ENCODE data around the gene TAX1BP3. TPM values are rescaled to one million over a fixed set of nuclear protein-coding genes. Genes with fewer than 3 reads are reported as not detected.

Gene TAX1BP3
- total RNA-seq, 2 experiments from 2014 or later = 19.5 to 27.9 TPM

DNA sequence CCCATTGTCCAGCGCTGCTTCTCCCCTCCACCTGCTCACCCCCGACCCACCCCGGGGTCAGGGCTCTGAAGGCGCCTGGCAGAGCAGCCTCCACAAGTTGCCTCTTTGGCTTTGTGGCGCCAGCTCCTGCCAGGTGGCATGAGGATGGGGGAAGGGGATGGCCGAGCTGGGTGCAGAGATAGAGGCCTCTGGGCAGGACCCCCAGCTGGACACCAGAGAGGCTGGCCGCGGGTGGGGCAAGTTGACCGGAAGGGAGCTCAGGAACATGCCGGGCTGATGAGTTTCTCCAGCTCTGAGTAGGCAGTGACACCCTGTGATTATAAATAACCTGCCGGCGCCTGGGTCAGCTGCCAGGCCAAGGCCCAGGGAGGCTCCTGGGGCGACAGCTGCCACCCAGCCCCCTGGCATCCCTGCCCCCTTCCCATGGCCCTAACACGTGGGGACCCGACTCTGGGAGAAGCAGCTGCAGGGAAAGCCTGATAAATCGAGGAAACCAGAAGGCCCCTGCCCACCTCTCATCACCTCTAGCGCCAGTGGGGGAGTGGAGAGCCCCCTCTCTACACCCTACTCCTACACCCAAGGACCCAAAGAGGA is 26.8 kb upstream of the TAX1BP3 start:
- Mint-ChIP-seq H3K9me3 (ENCODE audit: low read depth) (no peaks in the 10 kb centered on the region), H3K36me3 (peaks cover 15% of the 10 kb centered on the region), H3K27me3 (no peaks in the 10 kb centered on the region), H3K27ac (peak overlapping the region; percentile 28), H3K4me3 (peak overlapping the region; percentile 85), H3K4me1 (peaks cover 30% of the 10 kb centered on the region)
- ATAC-seq (peak; percentile 18), DNase-seq (no peak)
- CTCF ChIA-PET = interaction anchor here (0.7 to 6.5 kb wide), 10 partner anchors 9 to 150 kb away, joined by 3 to 34 read pairs (median 4); no protein-coding TSS in a partner anchor

DNA sequence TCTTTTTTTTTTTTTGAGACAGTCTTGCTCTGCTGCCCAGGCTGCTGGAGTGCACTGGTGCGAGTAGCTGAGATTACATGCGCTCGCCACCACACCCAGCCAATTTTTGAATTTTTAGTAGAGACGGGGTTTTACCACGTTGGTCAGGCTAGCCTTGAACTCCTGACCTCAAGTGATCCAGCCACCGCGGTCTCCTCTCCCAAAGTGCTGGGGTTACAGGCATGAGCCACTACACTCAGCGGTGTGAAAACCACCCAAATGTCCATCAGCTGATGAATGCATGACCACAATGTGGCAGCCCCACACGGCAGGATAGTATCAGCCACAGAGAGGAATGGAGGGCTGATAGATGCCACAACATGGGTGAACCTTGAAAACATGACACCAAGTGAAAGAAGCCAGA is 25.5 kb upstream of the TAX1BP3 start:
- Mint-ChIP-seq H3K27ac (peak overlapping the region; percentile 73), H3K36me3 (peaks cover 19% of the 10 kb centered on the region), H3K4me1 (peaks cover 30% of the 10 kb centered on the region), H3K9me3 (ENCODE audit: low read depth) (no peaks in the 10 kb centered on the region), H3K27me3 (no peaks in the 10 kb centered on the region), H3K4me3 (peak overlapping the region; percentile 85)
- ATAC-seq = peak; percentile 18
- CTCF ChIA-PET = interaction anchor here (0.8 to 6.5 kb wide), 8 partner anchors 9 to 134 kb away, joined by 3 to 34 read pairs (median 7); partner anchors contain the start of gene HASPIN
- DNase-seq = peak; percentile 86

DNA sequence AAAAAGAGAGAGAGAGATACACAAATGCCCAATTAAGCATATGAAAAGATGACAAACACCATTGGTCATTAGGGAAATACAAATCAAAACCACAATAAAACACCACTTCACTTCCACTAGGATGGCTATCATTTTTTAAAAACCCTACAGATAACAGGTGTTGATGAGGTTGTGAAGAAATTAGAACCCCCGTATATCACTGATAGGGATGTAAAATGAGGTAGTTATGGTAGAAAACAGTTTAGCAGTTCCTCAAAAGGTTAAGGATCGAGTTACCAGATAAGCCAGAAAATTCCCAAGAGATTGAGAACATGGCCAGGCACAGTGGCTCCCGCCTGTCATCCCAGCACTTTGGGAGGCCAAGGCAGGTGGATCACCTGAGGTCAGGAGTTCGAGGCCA is 24.8 kb upstream of the TAX1BP3 start:
- peaks cover 13% of the 10 kb centered on the region for H3K36me3 Mint-ChIP-seq
- H3K4me1 Mint-ChIP-seq = peaks cover 30% of the 10 kb centered on the region
- H3K4me3 Mint-ChIP-seq = no peak overlapping the region
- H3K9me3 Mint-ChIP-seq (ENCODE audit: low read depth) = no peaks in the 10 kb centered on the region
- CTCF ChIA-PET = interaction anchor here (0.8 to 6.5 kb wide), 7 partner anchors 8 to 648 kb away, joined by 3 to 34 read pairs (median 3); no protein-coding TSS in a partner anchor
- H3K27ac Mint-ChIP-seq = no peak overlapping the region
- H3K27me3 Mint-ChIP-seq = no peaks in the 10 kb centered on the region
- no peak for ATAC-seq
- DNase-seq = no peak

DNA sequence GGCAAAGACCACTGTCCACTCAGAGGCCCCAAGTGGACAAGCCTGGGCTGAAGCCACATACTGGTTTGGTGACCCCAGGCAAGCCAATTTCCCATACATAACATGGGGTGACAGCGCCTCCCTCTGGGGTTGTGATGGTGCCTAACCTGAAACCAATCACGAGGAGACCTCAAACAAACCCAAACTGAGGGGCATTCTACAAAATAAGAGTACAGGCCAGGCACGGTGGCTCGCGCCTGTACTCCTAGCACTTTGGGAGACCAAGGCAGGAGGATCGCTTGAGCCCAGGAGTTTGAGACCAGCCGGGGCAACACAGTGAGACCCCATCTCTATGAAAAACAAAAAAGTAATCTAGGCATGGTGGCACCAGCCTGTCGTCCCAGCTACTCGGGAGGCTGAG is 24.0 kb upstream of the TAX1BP3 start:
- Mint-ChIP-seq H3K27ac (no peak overlapping the region), H3K4me1 (peaks cover 26% of the 10 kb centered on the region), H3K4me3 (no peak overlapping the region), H3K27me3 (no peaks in the 10 kb centered on the region), H3K9me3 (ENCODE audit: low read depth) (no peaks in the 10 kb centered on the region), H3K36me3 (peaks cover 7% of the 10 kb centered on the region)
- ATAC-seq (no peak), DNase-seq (no peak)
- CTCF ChIA-PET = interaction anchor here (0.8 to 1.1 kb wide), 2 partner anchors 30 to 647 kb away, joined by 3 read pairs; no protein-coding TSS in a partner anchor

DNA sequence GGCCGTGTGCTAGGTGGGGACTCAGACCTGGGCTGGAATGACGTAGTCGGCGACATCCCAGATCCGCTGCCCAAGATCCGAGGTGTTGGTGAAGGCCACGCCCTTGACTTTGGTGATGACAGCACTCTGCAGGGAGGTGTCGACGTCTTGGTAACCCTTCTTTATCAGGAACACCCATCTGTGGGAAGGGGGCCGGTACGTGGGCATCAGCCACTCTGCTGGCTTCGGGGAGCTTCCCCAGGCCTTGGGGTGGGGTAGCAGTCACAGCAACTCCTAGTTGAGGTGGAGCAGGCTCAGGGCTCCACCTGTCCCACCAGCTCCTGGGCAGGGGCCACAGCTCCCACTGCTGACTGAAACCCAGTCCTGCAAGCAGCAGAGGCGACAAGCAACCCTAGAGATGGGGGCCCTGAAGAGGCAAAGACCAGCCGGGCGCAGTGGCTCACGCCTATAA is 23.3 kb upstream of the TAX1BP3 start:
- CTCF ChIA-PET = interaction anchor here (0.6 to 1.1 kb wide), 3 partner anchors 46 to 643 kb away, joined by 3 to 4 read pairs (median 3); no protein-coding TSS in a partner anchor
- Mint-ChIP-seq H3K27ac (no peak overlapping the region), H3K36me3 (peaks cover 7% of the 10 kb centered on the region), H3K27me3 (no peaks in the 10 kb centered on the region), H3K9me3 (ENCODE audit: low read depth) (no peaks in the 10 kb centered on the region), H3K4me1 (peaks cover 22% of the 10 kb centered on the region), H3K4me3 (no peak overlapping the region)
- DNase-seq = no peak
- no peak for ATAC-seq

DNA sequence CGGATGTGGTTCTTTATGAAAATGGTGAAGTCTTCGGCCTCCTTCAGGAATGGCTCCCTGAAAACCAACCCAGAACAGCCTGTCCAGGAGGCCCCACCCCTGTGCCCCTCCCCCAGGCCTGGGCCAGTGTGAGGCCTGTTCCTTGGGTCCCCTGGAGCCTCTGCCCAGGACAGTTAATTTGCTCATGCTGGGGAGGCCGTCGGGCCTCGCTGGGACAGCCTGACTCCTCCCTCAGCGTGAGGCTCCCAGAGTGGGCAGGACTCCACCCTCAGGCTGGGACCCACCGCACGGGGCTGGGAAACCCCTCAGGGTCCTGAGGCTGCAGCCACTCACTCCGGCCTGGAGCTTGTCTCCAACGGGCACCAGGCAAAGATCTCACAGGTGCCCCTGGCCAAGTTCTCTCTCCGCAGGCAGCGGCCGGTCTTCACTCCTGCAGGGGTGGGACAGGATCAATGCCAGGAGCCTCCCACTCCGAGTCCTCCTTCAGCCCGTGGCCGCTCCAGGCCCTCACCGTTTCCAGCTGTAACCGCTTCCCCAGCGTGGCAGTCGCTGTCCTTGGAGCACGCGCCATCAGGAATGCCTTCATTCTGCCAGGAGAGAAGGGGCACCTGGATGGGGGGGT is 21.8 kb upstream of the TAX1BP3 start:
- DNase-seq (no peak), ATAC-seq (no peak)
- no peaks in the 10 kb centered on the region for H3K9me3 Mint-ChIP-seq (ENCODE audit: low read depth)
- peaks cover 16% of the 10 kb centered on the region for H3K4me1 Mint-ChIP-seq
- no peaks in the 10 kb centered on the region for H3K27me3 Mint-ChIP-seq
- CTCF ChIA-PET = no interaction called here
- H3K36me3 Mint-ChIP-seq = peaks cover 7% of the 10 kb centered on the region
- H3K4me3 Mint-ChIP-seq = no peak overlapping the region
- no peak overlapping the region for H3K27ac Mint-ChIP-seq

DNA sequence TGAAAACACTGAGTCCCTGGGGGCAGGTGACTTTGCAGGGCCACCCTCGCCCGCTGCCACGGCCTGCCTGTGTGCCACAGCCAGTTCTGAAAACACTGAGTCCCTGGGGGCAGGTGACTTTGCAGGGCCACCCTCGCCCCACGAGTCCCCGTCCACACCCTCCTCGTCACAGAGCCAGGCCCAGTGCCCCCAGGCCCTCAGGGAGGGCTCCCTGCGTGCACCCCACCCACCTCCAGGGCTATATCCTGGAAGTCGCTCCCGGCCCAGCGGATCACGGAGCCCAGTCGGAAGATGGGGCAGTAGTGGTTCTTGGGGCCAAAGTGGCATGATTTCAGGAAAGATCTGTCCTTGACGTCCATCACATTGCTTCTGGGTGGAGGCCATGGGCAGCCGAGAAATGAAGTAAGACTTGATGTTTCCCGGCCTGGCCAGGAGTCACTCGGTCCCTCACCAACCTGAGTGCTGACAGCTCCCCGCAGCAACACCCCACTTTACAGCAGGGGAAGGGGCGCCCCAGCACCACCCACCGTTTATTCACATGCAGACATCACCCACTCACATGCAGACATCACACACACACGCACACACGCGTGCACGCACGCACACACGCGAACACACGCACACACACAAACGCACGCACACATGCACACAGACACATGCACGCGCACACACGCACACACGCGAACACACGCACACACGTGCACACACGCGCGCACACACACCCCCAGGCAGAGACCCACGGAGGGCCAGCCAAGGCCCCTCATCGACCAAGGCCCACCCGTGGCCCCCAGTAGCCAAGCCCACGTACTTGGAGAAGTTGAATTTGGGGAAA is 21.1 kb upstream of the TAX1BP3 start:
- H3K9me3 Mint-ChIP-seq (ENCODE audit: low read depth) = no peaks in the 10 kb centered on the region
- peaks cover 7% of the 10 kb centered on the region for H3K36me3 Mint-ChIP-seq
- no peaks in the 10 kb centered on the region for H3K27me3 Mint-ChIP-seq
- no peak overlapping the region for H3K27ac Mint-ChIP-seq
- H3K4me3 Mint-ChIP-seq = no peak overlapping the region
- ATAC-seq = no peak
- H3K4me1 Mint-ChIP-seq = peaks cover 12% of the 10 kb centered on the region
- CTCF ChIA-PET = no interaction called here
- DNase-seq = no peak

DNA sequence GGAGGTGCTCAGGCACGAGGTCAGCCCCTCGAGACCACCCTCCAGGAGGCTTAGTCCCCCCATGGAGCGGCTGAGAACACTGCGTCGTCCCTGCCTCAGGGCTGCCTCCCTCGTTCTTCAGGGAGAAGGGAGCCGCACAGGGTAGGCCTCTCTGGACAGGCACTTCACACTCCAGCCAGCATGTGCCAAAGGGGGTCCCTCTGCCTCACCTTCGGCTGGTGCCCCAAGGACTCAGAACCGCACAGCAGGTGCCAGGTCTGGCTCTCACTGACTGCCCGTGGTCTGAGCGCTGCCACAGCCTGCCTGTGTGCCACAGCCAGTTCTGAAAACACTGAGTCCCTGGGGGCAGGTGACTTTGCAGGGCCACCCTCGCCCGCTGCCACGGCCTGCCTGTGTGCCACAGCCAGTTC is 20.5 kb upstream of the TAX1BP3 start:
- ATAC-seq (no peak), DNase-seq (no peak)
- Mint-ChIP-seq H3K4me3 (no peak overlapping the region), H3K27ac (no peak overlapping the region), H3K9me3 (ENCODE audit: low read depth) (no peaks in the 10 kb centered on the region), H3K27me3 (no peaks in the 10 kb centered on the region), H3K4me1 (peaks cover 6% of the 10 kb centered on the region), H3K36me3 (peaks cover 5% of the 10 kb centered on the region)
- CTCF ChIA-PET = no interaction called here

DNA sequence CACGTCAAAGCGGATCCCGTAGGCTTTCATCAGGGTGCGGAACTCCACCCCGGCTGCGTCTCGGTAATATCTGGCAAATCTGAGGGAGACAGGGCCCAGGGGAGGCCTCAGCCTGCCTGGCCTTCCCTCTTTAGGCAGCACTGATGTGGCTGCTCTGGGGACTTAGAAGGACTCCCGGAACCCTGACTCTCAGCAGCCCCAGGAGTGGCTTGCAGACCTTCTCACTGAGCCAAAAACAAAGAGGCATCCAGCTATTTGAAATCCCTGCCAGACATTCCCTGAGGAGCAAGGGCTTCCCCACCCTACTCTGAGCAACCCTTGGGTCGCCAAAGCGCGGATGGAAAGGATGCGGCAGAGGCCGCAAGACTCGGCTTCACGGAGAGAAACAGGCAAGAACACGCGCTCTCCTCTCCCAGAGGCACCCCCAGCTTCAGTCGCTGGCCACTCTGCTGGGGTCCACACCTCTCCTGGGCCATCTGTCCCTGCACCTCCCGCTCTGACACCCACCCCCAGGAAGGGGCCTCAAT is 19.7 kb upstream of the TAX1BP3 start:
- ATAC-seq (no peak), DNase-seq (no peak)
- CTCF ChIA-PET = no interaction called here
- Mint-ChIP-seq H3K9me3 (ENCODE audit: low read depth) (no peaks in the 10 kb centered on the region), H3K36me3 (peaks cover 5% of the 10 kb centered on the region), H3K4me1 (peaks cover 6% of the 10 kb centered on the region), H3K27me3 (no peaks in the 10 kb centered on the region), H3K27ac (no peak overlapping the region), H3K4me3 (no peak overlapping the region)

DNA sequence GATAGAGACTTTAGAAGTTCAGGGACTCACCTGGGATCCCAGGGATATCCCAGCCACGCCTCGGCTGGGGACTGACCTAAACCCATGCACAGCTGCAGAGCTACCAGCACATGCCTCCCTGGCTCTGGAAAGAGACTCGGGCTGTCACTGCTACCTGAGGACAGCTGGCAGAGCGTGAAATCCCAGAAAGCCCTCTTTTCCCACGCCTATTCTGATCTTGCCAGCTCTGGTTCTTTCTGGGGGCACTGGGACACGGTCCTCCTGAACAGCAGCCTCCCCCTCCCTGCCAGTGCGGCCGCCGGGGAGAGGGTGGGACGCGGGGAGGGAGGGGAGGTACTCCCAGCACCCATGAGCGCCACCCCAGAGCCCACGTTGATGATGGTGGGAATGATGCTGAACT is 16.8 kb upstream of the TAX1BP3 start:
- Mint-ChIP-seq H3K27me3 (no peaks in the 10 kb centered on the region), H3K4me1 (peaks cover 9% of the 10 kb centered on the region), H3K9me3 (ENCODE audit: low read depth) (no peaks in the 10 kb centered on the region), H3K4me3 (no peak overlapping the region), H3K27ac (no peak overlapping the region), H3K36me3 (peaks cover 5% of the 10 kb centered on the region)
- DNase-seq (no peak), ATAC-seq (no peak)
- CTCF ChIA-PET = interaction anchor here (0.7 to 2.9 kb wide), 3 partner anchors 8 to 378 kb away, joined by 3 to 28 read pairs (median 4); partner anchors contain the start of gene HASPIN

DNA sequence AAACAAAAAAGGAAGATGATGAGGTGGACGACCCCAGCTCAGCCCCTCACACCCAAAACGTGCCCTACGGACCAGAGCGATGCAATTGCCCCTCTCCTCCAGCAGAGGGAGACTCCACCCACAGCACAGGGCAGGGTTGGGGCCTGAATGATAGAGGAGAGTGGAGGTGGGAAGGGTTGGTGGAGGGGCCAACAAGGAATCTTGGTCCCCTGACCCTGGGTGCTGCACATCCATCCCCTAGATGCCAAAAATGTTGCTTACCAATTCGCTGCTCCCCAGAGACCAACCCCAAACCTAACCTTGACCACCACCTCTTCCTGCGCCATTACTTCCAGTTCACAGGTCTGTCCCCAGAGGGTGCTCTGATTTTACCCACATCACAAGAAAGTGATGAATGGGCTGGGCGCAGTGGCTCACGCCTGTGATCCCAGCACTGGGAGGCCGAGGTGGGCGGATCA is 14.7 kb upstream of the TAX1BP3 start:
- Mint-ChIP-seq H3K4me3 (no peak overlapping the region), H3K9me3 (ENCODE audit: low read depth) (no peaks in the 10 kb centered on the region), H3K27ac (no peak overlapping the region), H3K27me3 (no peaks in the 10 kb centered on the region), H3K36me3 (no peaks in the 10 kb centered on the region), H3K4me1 (peaks cover 11% of the 10 kb centered on the region)
- peak; percentile 92 for ATAC-seq
- peak; percentile 74 for DNase-seq
- CTCF ChIA-PET = interaction anchor here (0.6 to 3.7 kb wide), 28 partner anchors 9 to 163 kb away, joined by 3 to 51 read pairs (median 4); partner anchors contain the start of genes CTNS, HASPIN, NCBP3 and P2RX5

DNA sequence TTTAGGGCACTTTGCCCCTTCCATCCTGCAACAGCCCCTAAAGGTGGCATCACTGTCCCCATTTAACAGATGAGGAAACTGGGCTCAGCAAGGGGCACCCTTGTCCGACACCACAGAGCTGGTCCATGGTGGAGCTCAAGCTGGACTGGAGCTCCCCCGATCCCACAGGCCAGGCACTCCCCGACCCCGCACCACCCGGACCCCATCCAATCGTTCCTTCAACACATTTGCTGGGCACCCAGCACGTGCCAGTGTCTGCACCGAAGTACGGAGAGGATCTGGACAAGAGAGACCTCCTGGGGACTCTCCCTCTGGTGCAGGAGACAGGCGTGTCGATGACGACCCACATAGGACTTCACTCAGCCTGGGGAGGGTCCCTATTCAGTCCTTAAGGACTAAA is 13.7 kb upstream of the TAX1BP3 start:
- peaks cover 11% of the 10 kb centered on the region for H3K4me1 Mint-ChIP-seq
- DNase-seq (no peak), ATAC-seq (no peak)
- no peak overlapping the region for H3K4me3 Mint-ChIP-seq
- no peak overlapping the region for H3K27ac Mint-ChIP-seq
- no peaks in the 10 kb centered on the region for H3K27me3 Mint-ChIP-seq
- H3K9me3 Mint-ChIP-seq (ENCODE audit: low read depth) = no peaks in the 10 kb centered on the region
- H3K36me3 Mint-ChIP-seq = no peaks in the 10 kb centered on the region
- CTCF ChIA-PET = interaction anchor here (0.5 to 3.7 kb wide), 15 partner anchors 14 to 394 kb away, joined by 3 to 51 read pairs (median 6); partner anchors contain the start of genes HASPIN and P2RX5

DNA sequence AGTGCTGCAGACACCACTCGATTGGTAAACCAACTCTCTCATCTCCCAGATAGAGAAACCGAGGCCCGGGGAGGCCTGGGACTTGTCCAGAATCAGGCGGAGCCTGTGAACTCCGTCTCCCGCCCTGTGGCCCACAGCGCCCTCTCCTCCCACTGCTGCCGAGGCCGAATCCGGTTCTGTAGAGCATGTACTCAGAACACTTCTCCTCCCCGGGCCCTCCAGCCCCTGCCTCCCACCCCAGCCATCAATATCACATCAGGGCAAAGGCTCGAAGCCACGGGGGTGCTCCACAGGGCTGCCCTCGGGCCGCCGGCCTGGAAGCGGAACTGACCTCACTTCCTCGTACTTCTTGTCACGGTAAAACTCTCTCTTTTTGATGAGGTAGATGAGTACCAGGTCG is 13.2 kb upstream of the TAX1BP3 start:
- no peak for DNase-seq
- Mint-ChIP-seq H3K4me1 (peaks cover 11% of the 10 kb centered on the region), H3K27ac (no peak overlapping the region), H3K4me3 (no peak overlapping the region), H3K27me3 (no peaks in the 10 kb centered on the region), H3K9me3 (ENCODE audit: low read depth) (no peaks in the 10 kb centered on the region), H3K36me3 (no peaks in the 10 kb centered on the region)
- CTCF ChIA-PET = interaction anchor here (0.5 to 3.7 kb wide), 4 partner anchors 14 to 394 kb away, joined by 3 to 51 read pairs (median 20); partner anchors contain the start of gene P2RX5
- no peak for ATAC-seq

Data from activated CD8-positive, alpha-beta memory T cell treated with anti-CD3 and anti-CD28 coated beads, Interleukin-2, amount 10 ng/mL, durations not matched to agents 7 days and 5 days (primary cell).